ENCODE measurements around the gene NASP. TPM values are rescaled to one million over a fixed set of nuclear protein-coding genes. Genes with fewer than 3 reads are reported as not detected.
A peak's percentile ranks its signal among the peaks of the same experiment; 100 is the strongest.

Gene NASP
- total and polyA plus RNA-seq, 2 of the 13 experiments (the other 11 are each of a cell fraction or from before 2014, with no cell fraction given): 132 to 256 TPM

GRCh38 chr1:45550401-45551351 is 33.2 kb upstream of the NASP start, which contains the start of gene AKR1A1 (continued):
- no peak for TF ChIP-seq GMEB2 (CRISPR knock-in tag; IDR thresholded peaks at IDR 0.05; ENCODE audit: low read depth)
- TF ChIP-seq ZFP41 (CRISPR knock-in tag; IDR thresholded peaks at IDR 0.05; ENCODE audit: borderline replicate concordance): peak; percentile 66; the same call in 1 of the 2 replicates
- no peak; the same call in 1 of the 2 replicates for TF ChIP-seq HES4 (CRISPR knock-in tag; IDR thresholded peaks at IDR 0.05; ENCODE audit: borderline replicate concordance)
- no peak for TF ChIP-seq AFF4 (CRISPR knock-in tag; IDR thresholded peaks at IDR 0.05)
- TF ChIP-seq NCOA1 (CRISPR knock-in tag; IDR thresholded peaks at IDR 0.05): 0 out of 2 replicates have a peak, but pooled peaks have one; percentile 29
- TF ChIP-seq KLF11 (CRISPR knock-in tag; IDR thresholded peaks at IDR 0.05): no peak
- TF ChIP-seq FUBP1 (CRISPR knock-in tag; IDR thresholded peaks at IDR 0.05; ENCODE audit: borderline replicate concordance): no peak
- no peak; the same call in 1 of the 2 replicates for TF ChIP-seq ZNF446 (CRISPR knock-in tag; IDR thresholded peaks at IDR 0.05)
- TF ChIP-seq TRIM22 (IDR thresholded peaks at IDR 0.05): no peak
- no peak for TF ChIP-seq ATRX (CRISPR knock-in tag; IDR thresholded peaks at IDR 0.05; ENCODE audit: borderline replicate concordance)
- TF ChIP-seq ZNF124 (CRISPR knock-in tag; IDR thresholded peaks at IDR 0.05): no peak; the same call in none of the 2 replicates
- peak; percentile 64 for TF ChIP-seq PATZ1 (CRISPR knock-in tag; IDR thresholded peaks at IDR 0.05)
- TF ChIP-seq CHD4 (IDR thresholded peaks at IDR 0.05; ENCODE audit: borderline replicate concordance, low read length): peak; percentile 69; the same call in 1 of the 2 replicates
- peak; percentile 88 for TF ChIP-seq KMT2B (CRISPR knock-in tag; IDR thresholded peaks at IDR 0.05)
- 0 out of 2 replicates have a peak, but pooled peaks have one; percentile 42 for TF ChIP-seq ZNF761 (CRISPR knock-in tag; conservative IDR thresholded peaks at IDR 0.05)
- no peak for TF ChIP-seq ZNF101 (CRISPR knock-in tag; IDR thresholded peaks at IDR 0.05; ENCODE audit: borderline replicate concordance, low read depth)

Data from HepG2 (cell line).